OCI-LY7 (cell line): ENCODE results near the gene RNF19B.

ENCODE experiments used
- EZH2phosphoT487 ChIP-seq: fragments of 200-600 bp; sonication (generic); IDR thresholded peaks from 2 replicates; pipeline ENCODE4 v1.6.1; 2018; ENCODE audit warnings: low read depth, borderline replicate concordance, mild to moderate bottlenecking, mixed run types, antibody characterized with exemption, low read length, moderate library complexity, mixed read lengths
- TF ChIP-seq, protein P1 (sequence below): fragments of 200-600 bp; sonication (generic); conservative IDR thresholded peaks from 2 replicates; pipeline ENCODE4 v1.5.1; 2014; ENCODE audit warnings: mild to moderate bottlenecking, antibody characterized with exemption, low read length, moderate library complexity, mixed read lengths

DNA sequence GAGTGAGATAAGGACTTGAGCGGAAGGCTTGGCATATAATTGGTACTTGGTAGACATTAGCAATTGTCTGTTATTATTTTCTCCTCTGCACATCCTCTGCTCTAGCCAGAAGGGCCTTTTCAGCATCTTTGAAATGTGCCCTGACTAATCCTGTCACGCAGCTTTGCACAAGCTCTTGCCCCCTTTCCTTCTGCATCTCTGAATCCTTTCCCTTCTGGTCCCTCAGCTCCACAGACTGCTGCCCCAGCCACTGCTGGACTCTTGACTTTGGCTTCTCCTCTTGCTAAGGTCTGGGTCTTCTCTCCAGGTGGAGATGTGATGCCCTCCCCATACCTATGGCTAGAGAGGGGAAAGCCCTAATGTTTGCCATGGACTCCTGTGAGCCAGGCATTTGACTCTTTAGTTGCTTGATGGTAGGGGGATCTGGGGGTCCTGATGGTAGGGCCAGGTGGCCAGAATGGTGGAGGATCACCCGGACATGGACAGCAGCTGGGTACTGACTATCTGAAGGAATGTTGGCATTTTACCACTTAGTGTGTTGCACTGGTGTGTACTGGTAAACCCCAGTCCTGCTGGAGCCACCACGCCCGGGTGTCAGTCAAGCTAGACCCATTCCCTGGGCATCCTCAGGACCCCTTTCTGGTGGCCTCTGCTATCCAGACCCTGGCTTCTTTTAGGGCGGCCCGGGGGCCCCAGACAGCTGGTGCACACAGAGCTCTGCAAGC, 73.9 kb downstream of the RNF19B start:
- TF ChIP-seq, protein P1, sequence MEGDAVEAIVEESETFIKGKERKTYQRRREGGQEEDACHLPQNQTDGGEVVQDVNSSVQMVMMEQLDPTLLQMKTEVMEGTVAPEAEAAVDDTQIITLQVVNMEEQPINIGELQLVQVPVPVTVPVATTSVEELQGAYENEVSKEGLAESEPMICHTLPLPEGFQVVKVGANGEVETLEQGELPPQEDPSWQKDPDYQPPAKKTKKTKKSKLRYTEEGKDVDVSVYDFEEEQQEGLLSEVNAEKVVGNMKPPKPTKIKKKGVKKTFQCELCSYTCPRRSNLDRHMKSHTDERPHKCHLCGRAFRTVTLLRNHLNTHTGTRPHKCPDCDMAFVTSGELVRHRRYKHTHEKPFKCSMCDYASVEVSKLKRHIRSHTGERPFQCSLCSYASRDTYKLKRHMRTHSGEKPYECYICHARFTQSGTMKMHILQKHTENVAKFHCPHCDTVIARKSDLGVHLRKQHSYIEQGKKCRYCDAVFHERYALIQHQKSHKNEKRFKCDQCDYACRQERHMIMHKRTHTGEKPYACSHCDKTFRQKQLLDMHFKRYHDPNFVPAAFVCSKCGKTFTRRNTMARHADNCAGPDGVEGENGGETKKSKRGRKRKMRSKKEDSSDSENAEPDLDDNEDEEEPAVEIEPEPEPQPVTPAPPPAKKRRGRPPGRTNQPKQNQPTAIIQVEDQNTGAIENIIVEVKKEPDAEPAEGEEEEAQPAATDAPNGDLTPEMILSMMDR = no peak
- no peak for TF ChIP-seq EZH2phosphoT487
